MCF 10A (cell line): ENCODE measurements around the gene TAS2R7. TPM values are rescaled to one million over a fixed set of nuclear protein-coding genes. Genes with fewer than 3 reads are reported as not detected.
"Not testable (repeated sequence)": the region's sequence is repeated elsewhere in the genome, so short reads cannot be mapped to it uniquely, and the experiment has no call there.

Experiments used
- BruUV-seq: library from RNA; stranded (reverse); fragments of 400-500 nt; replicated peaks from 2 replicates; lab custom pipeline; 2021; lab: Mats Ljungman, UMichigan
- CTCF ChIA-PET: fragments of 300-600 bp; sonication (Branson Sonifier 250); formaldehyde crosslinking; extraction: SDS; loops from one replicate; lab custom pipeline; 2021; ENCODE audit warnings: antibody characterized with exemption, inconsistent platforms; lab: Yijun Ruan, JAX
- POLR2A ChIA-PET: fragments of 300-600, 350-650 bp; sonication (Branson Sonifier 250); formaldehyde crosslinking; extraction: SDS; loops from one replicate; lab custom pipeline; 2020; ENCODE audit warnings: antibody characterized with exemption, inconsistent platforms; lab: Yijun Ruan, JAX
- DNase-seq: peaks from one replicate; pipeline ENCODE4 v3.0.0-alpha.2; 2018; ENCODE audit not compliant: unreplicated experiment
- H3K27ac Mint-ChIP-seq: one replicate; pipeline ENCODE4 v1.8.0; 2022; ENCODE audit warnings: mild to moderate bottlenecking, low read depth, mixed read lengths; ENCODE audit not compliant: unreplicated experiment
- H3K27me3 Mint-ChIP-seq: one replicate; pipeline ENCODE4 v1.8.0; 2022; ENCODE audit warnings: mixed read lengths; ENCODE audit not compliant: insufficient read depth, unreplicated experiment
- H3K36me3 Mint-ChIP-seq: one replicate; pipeline ENCODE4 v1.8.0; 2022; ENCODE audit warnings: mild to moderate bottlenecking, moderate library complexity, mixed read lengths; ENCODE audit not compliant: insufficient read depth, unreplicated experiment
- H3K4me1 Mint-ChIP-seq: one replicate; pipeline ENCODE4 v1.8.0; 2022; ENCODE audit warnings: mixed read lengths; ENCODE audit not compliant: insufficient read depth, unreplicated experiment
- H3K4me3 Mint-ChIP-seq: one replicate; pipeline ENCODE4 v1.8.0; 2022; ENCODE audit warnings: mild to moderate bottlenecking, moderate library complexity, mixed read lengths; ENCODE audit not compliant: unreplicated experiment
- H3K9me3 Mint-ChIP-seq: one replicate; pipeline ENCODE4 v1.8.0; 2022; ENCODE audit warnings: mixed read lengths; ENCODE audit not compliant: unreplicated experiment
- CTCF ChIP-seq: fragments of 200-600 bp; IDR thresholded peaks from one replicate; pipeline ENCODE4 v1.8.0; 2022; ENCODE audit warnings: antibody characterized with exemption, mild to moderate bottlenecking; ENCODE audit not compliant: unreplicated experiment
- intact Hi-C: fragments of 100-400 bp; cut with micrococcal nuclease; formaldehyde crosslinking; loops from 2 replicates; pipeline ENCODE4 v1.14.1; 2022
- total RNA-seq: library from RNA; stranded (reverse); gene quantifications from 2 replicates; pipeline ENCODE4 v1.2.3, GENCODE V29; 2022

The TAS2R7 gene
- total RNA-seq, 1 experiment from 2014 or later: not detected

- no peak for DNase-seq
- CTCF ChIA-PET: no interaction called here
- intact Hi-C loops: no loop called here
- Mint-ChIP-seq H3K9me3 (no peaks in the 10 kb centered on the region), H3K4me1 (no peaks in the 10 kb centered on the region), H3K36me3 (no peaks in the 10 kb centered on the region), H3K27ac (no peak overlapping the region), H3K27me3 (peaks cover 77% of the 10 kb centered on the region), H3K4me3 (no peak overlapping the region)
- POLR2A ChIA-PET: no interaction called here
- no peak for TF ChIP-seq CTCF
- BruUV-seq: no TSS peak
Observed at GRCh38 chr12:10801741-10802140, 686 bp downstream of the TAS2R7 start.

DNA sequence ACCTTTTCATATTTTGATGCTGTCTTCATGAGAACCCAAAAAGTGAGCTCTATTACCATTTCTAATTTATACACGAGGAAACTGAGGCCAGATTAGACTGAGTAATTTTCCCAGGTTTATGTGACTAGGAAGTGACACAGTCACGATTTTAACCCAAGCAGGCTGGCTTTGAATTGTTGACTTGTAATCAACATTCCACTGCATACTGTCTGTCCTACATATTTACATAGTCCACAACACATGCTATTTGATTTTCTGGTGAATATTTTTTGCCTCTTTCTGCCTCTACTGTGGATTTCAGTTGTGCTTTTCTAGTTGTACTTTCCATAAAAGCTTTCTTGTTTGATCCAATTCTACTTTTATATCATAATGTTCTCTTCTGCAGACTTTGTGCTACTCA, 8.2 kb downstream of the TAS2R7 start:
- DNase-seq: no peak
- peaks cover 54% of the 10 kb centered on the region for H3K27me3 Mint-ChIP-seq
- H3K9me3 Mint-ChIP-seq: no peaks in the 10 kb centered on the region
- H3K27ac Mint-ChIP-seq: no peak overlapping the region
- TF ChIP-seq CTCF: no peak
- H3K36me3 Mint-ChIP-seq: no peaks in the 10 kb centered on the region
- no TSS peak for BruUV-seq
- CTCF ChIA-PET: interaction anchor here (1.2 kb wide), 1 partner anchor 405 kb away, joined by 3 read pairs; no protein-coding TSS in a partner anchor
- no peak overlapping the region for H3K4me3 Mint-ChIP-seq
- POLR2A ChIA-PET: no interaction called here
- intact Hi-C loops: no loop called here
- no peaks in the 10 kb centered on the region for H3K4me1 Mint-ChIP-seq

GRCh38 chr12:10791769-10792168, 10.7 kb downstream of the TAS2R7 start:
- DNase-seq, H3K4me3 Mint-ChIP-seq, CTCF ChIA-PET, H3K9me3 Mint-ChIP-seq, POLR2A ChIA-PET, BruUV-seq, intact Hi-C loops, H3K27ac Mint-ChIP-seq, H3K4me1 Mint-ChIP-seq, H3K36me3 Mint-ChIP-seq: not testable (repeated sequence)
- peaks cover 29% of the 10 kb centered on the region for H3K27me3 Mint-ChIP-seq

DNA sequence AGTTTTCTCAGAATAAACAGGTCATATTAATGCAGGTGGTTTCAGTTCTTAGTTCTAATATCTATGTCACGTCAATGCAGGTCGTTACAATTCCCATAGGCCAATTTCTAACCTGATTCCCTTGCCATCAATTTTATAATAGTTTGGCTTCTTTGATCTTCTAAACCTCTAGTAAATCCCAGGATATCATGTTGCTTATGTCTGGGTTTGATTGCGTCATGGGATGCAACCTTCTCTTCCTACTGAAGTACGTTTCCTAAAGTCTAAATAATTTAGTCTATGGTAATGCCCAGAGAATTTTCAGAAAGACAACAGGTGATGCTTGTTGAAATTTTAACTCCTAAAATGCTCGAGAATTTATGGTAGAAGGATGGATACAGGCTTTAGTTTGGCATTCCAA, 19.2 kb downstream of the TAS2R7 start:
- intact Hi-C loops: no loop called here
- Mint-ChIP-seq H3K27me3 (peaks cover 7% of the 10 kb centered on the region), H3K9me3 (no peaks in the 10 kb centered on the region), H3K4me1 (no peaks in the 10 kb centered on the region), H3K4me3 (no peak overlapping the region), H3K36me3 (no peaks in the 10 kb centered on the region), H3K27ac (no peak overlapping the region)
- TF ChIP-seq CTCF: no peak
- POLR2A ChIA-PET: interaction anchor here (0.7 kb wide), 1 partner anchor 13 kb away, joined by 3 read pairs; no protein-coding TSS in a partner anchor
- CTCF ChIA-PET: interaction anchor here (1.2 kb wide), 1 partner anchor 10 kb away, joined by 5 read pairs; no protein-coding TSS in a partner anchor
- no TSS peak for BruUV-seq
- DNase-seq: no peak

DNA sequence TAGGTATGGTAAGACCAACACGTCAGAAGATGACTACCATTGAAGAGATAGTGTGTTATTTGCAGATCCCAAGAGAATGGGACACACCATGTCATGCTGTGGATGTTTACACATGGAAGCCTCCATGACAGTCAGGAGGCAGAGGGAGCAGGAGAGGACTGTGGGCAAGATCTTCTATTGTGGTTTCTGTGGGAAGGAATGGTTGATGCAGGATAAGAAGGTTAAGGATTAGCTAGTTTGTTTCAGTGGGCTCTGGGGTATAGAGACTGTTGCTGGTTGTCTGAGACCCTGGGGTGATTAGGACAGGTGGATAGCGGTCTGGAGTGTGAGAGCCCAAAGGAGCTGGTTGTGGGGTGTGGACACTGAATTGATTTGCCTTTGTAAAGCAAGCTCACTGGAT, 23.3 kb downstream of the TAS2R7 start:
- Mint-ChIP-seq H3K27me3 (peaks cover 44% of the 10 kb centered on the region), H3K4me3 (no peak overlapping the region), H3K4me1 (no peaks in the 10 kb centered on the region), H3K36me3 (no peaks in the 10 kb centered on the region), H3K9me3 (no peaks in the 10 kb centered on the region), H3K27ac (no peak overlapping the region)
- CTCF ChIA-PET: interaction anchor here (0.5 to 2.7 kb wide), 7 partner anchors 70 to 1296 kb away, joined by 3 to 21 read pairs (median 4); partner anchors contain the start of gene PRR4
- intact Hi-C loops: loop anchor here (10.0 kb wide), 1 partner anchor 186 kb away; no protein-coding TSS in a partner anchor
- BruUV-seq: no TSS peak
- TF ChIP-seq CTCF: no peak
- no peak for DNase-seq
- POLR2A ChIA-PET: interaction anchor here (0.7 kb wide), 1 partner anchor 1341 kb away, joined by 3 read pairs; no protein-coding TSS in a partner anchor
